Measurements from ENCODE around the gene SHISA6. TPM values are rescaled to one million over a fixed set of nuclear protein-coding genes. Genes with fewer than 3 reads are reported as not detected.

Gene SHISA6
- total RNA-seq, 4 donors from 2014 or later = 0.13 to 8.8 (median 0.32) TPM

GRCh38 chr17:11353601-11354000 is 112.6 kb downstream of the SHISA6 start:
- ATAC-seq (ENCODE audit: low FRiP score) = no peak
- no peak for DNase-seq (ENCODE audit: low spot score)
- no peak for TF ChIP-seq CTCF (IDR thresholded peaks at IDR 0.05)

- no peak for DNase-seq (ENCODE audit: low spot score)
- ATAC-seq (ENCODE audit: low FRiP score) = no peak
- TF ChIP-seq CTCF (IDR thresholded peaks at IDR 0.05) = no peak
Observed at GRCh38 chr17:11356371-11356770, 115.4 kb downstream of the SHISA6 start.

GRCh38 chr17:11363565-11364117 is 122.6 kb downstream of the SHISA6 start:
- no peak for TF ChIP-seq CTCF (IDR thresholded peaks at IDR 0.05)
- ATAC-seq (ENCODE audit: low FRiP score) (no peak), DNase-seq (ENCODE audit: low spot score) (no peak)

- TF ChIP-seq CTCF (IDR thresholded peaks at IDR 0.05) = no peak
- ATAC-seq (ENCODE audit: low FRiP score) (no peak), DNase-seq (ENCODE audit: low spot score) (no peak)
Observed at GRCh38 chr17:11366272-11366850, 125.3 kb downstream of the SHISA6 start.

- ATAC-seq (ENCODE audit: low FRiP score) = no peak
- DNase-seq (ENCODE audit: low spot score) = no peak
- TF ChIP-seq CTCF (IDR thresholded peaks at IDR 0.05) = no peak
Observed at GRCh38 chr17:11369575-11369974, 128.6 kb downstream of the SHISA6 start.

- TF ChIP-seq CTCF (IDR thresholded peaks at IDR 0.05) = no peak
- DNase-seq (ENCODE audit: low spot score) = no peak
- no peak for ATAC-seq (ENCODE audit: low FRiP score)
Observed at GRCh38 chr17:11372692-11373091, 131.7 kb downstream of the SHISA6 start.

GRCh38 chr17:11378506-11378905 is 137.5 kb downstream of the SHISA6 start:
- TF ChIP-seq CTCF (IDR thresholded peaks at IDR 0.05) = no peak
- no peak for DNase-seq (ENCODE audit: low spot score)
- no peak for ATAC-seq (ENCODE audit: low FRiP score)
